ENCODE measurements around the gene DHRSX.

DNA sequence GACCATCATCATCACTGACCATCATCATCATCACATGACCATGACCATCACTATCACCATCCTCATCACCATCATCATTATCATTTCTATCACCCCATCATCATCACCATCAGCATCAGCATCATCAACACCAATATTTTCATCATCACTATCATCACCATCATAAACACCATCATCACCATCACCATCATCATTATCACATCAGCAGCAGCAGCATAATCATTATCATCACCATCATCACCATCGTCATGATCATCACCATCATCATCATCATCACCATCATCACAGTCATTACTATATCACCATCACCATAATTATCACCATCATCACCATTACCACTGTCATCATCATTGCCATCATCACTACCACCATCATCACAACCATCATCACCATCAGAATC, 117.6 kb downstream of the DHRSX start:
- TF ChIP-seq, protein P1, sequence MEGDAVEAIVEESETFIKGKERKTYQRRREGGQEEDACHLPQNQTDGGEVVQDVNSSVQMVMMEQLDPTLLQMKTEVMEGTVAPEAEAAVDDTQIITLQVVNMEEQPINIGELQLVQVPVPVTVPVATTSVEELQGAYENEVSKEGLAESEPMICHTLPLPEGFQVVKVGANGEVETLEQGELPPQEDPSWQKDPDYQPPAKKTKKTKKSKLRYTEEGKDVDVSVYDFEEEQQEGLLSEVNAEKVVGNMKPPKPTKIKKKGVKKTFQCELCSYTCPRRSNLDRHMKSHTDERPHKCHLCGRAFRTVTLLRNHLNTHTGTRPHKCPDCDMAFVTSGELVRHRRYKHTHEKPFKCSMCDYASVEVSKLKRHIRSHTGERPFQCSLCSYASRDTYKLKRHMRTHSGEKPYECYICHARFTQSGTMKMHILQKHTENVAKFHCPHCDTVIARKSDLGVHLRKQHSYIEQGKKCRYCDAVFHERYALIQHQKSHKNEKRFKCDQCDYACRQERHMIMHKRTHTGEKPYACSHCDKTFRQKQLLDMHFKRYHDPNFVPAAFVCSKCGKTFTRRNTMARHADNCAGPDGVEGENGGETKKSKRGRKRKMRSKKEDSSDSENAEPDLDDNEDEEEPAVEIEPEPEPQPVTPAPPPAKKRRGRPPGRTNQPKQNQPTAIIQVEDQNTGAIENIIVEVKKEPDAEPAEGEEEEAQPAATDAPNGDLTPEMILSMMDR (IDR thresholded peaks at IDR 0.05) = no peak
- TF ChIP-seq EZH2phosphoT487 (IDR thresholded peaks at IDR 0.05) (no peak), EZH2 (IDR thresholded peaks at IDR 0.05) (no peak)

All from neural progenitor cell (in vitro differentiated cells).